ENCODE data around the gene RAB8A. TPM values are rescaled to one million over a fixed set of nuclear protein-coding genes. Genes with fewer than 3 reads are reported as not detected.

Gene RAB8A
- polyA plus RNA-seq, 1 donor from 2014 or later, result 29.8 TPM

DNA sequence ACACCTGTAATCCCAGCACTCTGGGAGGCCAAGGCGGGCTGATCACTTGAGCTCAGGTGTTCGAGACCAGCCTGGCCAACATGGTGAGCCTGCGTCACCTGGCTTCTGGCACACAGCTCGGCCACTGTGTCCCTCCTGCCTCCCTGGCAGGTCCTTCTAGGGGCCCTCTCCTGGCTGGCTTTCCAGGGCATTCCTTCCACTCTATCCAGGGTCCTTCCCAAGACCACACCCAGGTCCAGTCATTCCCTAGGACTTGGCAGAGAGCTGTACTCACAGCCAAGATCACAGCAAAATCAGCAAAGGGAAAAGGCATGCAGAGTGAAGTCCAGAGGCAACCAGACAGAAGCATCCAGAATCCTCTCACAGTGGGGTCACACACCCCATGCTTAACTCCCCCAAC is 22.1 kb downstream of the RAB8A start:
- Histone ChIP-seq H3F3A (ENCODE audit: insufficient read depth, low read length, poor library complexity, severe bottlenecking) (no peaks in the 10 kb centered on the region), H3K4me2 (ENCODE audit: low read length) (no peak overlapping the region), H4K20me1 (ENCODE audit: insufficient read depth) (no peaks in the 10 kb centered on the region), H3K4me3 (ENCODE audit: low read length) (no peak overlapping the region), H3K27me3 (ENCODE audit: insufficient read depth, low read depth, low read length) (no peaks in the 10 kb centered on the region), H3K79me2 (replicated peaks; ENCODE audit: insufficient read depth, low read length) (no peaks in the 10 kb centered on the region), H3K9me3 (ENCODE audit: low read length) (no peaks in the 10 kb centered on the region), H3K27ac (ENCODE audit: low read length) (no peak overlapping the region), H3K36me3 (ENCODE audit: insufficient read depth, low read length) (no peaks in the 10 kb centered on the region), H2AFZ (ENCODE audit: low read depth, low read length) (no peak overlapping the region), H3K9me2 (ENCODE audit: insufficient read depth, low read length) (no peaks in the 10 kb centered on the region), H3K9ac (ENCODE audit: low read length) (no peak overlapping the region)
- TF ChIP-seq RAD21 (conservative IDR thresholded peaks at IDR 0.05) (no peak), TAF1 (IDR thresholded peaks at IDR 0.05; ENCODE audit: low read depth) (no peak), REST (IDR thresholded peaks at IDR 0.05; ENCODE audit: borderline replicate concordance) (no peak), MXI1 (conservative IDR thresholded peaks at IDR 0.05; ENCODE audit: poor library complexity, severe bottlenecking) (no peak), POLR2AphosphoS5 (IDR thresholded peaks at IDR 0.05) (no peak), SMC3 (conservative IDR thresholded peaks at IDR 0.05; ENCODE audit: poor library complexity) (no peak), EZH2 (IDR thresholded peaks at IDR 0.05; ENCODE audit: borderline replicate concordance, insufficient read depth, low read length, poor library complexity, severe bottlenecking) (no peak), EP300 (conservative IDR thresholded peaks at IDR 0.05; ENCODE audit: poor library complexity, severe bottlenecking) (no peak)
- TF ChIP-seq, protein P1, sequence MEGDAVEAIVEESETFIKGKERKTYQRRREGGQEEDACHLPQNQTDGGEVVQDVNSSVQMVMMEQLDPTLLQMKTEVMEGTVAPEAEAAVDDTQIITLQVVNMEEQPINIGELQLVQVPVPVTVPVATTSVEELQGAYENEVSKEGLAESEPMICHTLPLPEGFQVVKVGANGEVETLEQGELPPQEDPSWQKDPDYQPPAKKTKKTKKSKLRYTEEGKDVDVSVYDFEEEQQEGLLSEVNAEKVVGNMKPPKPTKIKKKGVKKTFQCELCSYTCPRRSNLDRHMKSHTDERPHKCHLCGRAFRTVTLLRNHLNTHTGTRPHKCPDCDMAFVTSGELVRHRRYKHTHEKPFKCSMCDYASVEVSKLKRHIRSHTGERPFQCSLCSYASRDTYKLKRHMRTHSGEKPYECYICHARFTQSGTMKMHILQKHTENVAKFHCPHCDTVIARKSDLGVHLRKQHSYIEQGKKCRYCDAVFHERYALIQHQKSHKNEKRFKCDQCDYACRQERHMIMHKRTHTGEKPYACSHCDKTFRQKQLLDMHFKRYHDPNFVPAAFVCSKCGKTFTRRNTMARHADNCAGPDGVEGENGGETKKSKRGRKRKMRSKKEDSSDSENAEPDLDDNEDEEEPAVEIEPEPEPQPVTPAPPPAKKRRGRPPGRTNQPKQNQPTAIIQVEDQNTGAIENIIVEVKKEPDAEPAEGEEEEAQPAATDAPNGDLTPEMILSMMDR (IDR thresholded peaks at IDR 0.05; ENCODE audit: poor library complexity, severe bottlenecking), result no peak

DNA sequence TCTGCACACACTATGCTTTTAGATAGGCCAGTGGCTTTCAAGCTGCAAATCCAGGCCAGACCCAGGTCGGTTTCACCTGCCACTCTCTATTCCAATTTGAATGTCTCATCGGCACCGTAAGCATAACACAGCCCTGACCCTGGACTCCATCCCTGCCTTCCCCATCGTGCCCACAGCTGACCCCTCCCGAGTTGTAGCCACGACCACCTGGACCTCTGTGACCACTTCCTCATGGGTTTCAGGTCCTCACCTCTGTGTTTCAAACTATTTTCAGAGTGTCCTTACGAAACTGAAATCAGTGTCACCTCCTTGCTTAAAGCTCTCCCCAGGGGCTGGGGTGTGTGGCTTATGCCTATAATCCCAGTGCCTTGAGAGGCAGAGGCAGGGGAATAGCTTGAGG is 22.8 kb downstream of the RAB8A start:
- Histone ChIP-seq H3K4me3 (ENCODE audit: low read length) (no peak overlapping the region), H3K4me2 (ENCODE audit: low read length) (no peak overlapping the region), H3K79me2 (replicated peaks; ENCODE audit: insufficient read depth, low read length) (no peaks in the 10 kb centered on the region), H3K9me2 (ENCODE audit: insufficient read depth, low read length) (no peaks in the 10 kb centered on the region), H3F3A (ENCODE audit: insufficient read depth, low read length, poor library complexity, severe bottlenecking) (no peaks in the 10 kb centered on the region), H4K20me1 (ENCODE audit: insufficient read depth) (no peaks in the 10 kb centered on the region), H3K9me3 (ENCODE audit: low read length) (no peaks in the 10 kb centered on the region), H3K27me3 (ENCODE audit: insufficient read depth, low read depth, low read length) (no peaks in the 10 kb centered on the region), H3K9ac (ENCODE audit: low read length) (no peak overlapping the region), H2AFZ (ENCODE audit: low read depth, low read length) (no peak overlapping the region), H3K27ac (ENCODE audit: low read length) (no peak overlapping the region), H3K36me3 (ENCODE audit: insufficient read depth, low read length) (no peaks in the 10 kb centered on the region)
- no peak for TF ChIP-seq SMC3 (conservative IDR thresholded peaks at IDR 0.05; ENCODE audit: poor library complexity)

Measured in neural cell (in vitro differentiated cells).